Esophagus muscularis mucosa (tissue), 4 donors: ENCODE data around the gene SORBS1. TPM values are rescaled to one million over a fixed set of nuclear protein-coding genes. Genes with fewer than 3 reads are reported as not detected.

Source experiments
- DNase-seq: peaks from one replicate; pipeline ENCODE4 v3.0.0-alpha.2; 2017; ENCODE audit errors: extremely low spot score
- H3K27ac ChIP-seq, 4 donors: fragments of 200-600 bp; sonication (generic); replicated peaks in 1 of 4; 1 replicate in 3 of 4; 2 replicates in 1 of 4; pipeline ENCODE4 v1.5.1; 2016 to 2019; ENCODE audit warnings: mild to moderate bottlenecking in 1 of 4
- H3K27me3 ChIP-seq, 4 donors: fragments of 200-600 bp; sonication (generic); one replicate each; pipeline versions ENCODE4 v1.5.1 to v1.6.0; 2016 to 2019
- H3K36me3 ChIP-seq, 4 donors: fragments of 200-600 bp; sonication (generic); one replicate each; pipeline ENCODE4 v1.5.1; 2016 to 2019
- H3K4me1 ChIP-seq, 4 donors: fragments of 200-600 bp; sonication (generic); one replicate each; pipeline ENCODE4 v1.5.1; 2016 to 2019
- H3K4me3 ChIP-seq, 4 donors: fragments of 200-600 bp; sonication (generic); 1 replicate in 2 of 4; 2 replicates in 2 of 4; pipeline ENCODE4 v1.5.1; 2016 to 2019; ENCODE audit warnings: mild to moderate bottlenecking in 4 of 4, moderate library complexity in 1 of 4
- H3K9me3 ChIP-seq, 4 donors: fragments of 200-600 bp; sonication (generic); 1 replicate in 3 of 4; 2 replicates in 1 of 4; pipeline ENCODE4 v1.5.1; 2016 to 2019
- EP300 ChIP-seq: sonication (generic); formaldehyde crosslinking; IDR thresholded peaks from one replicate; pipeline ENCODE4 v1.6.1; 2017; ENCODE audit warnings: antibody characterized with exemption
- POLR2A ChIP-seq: fragments of 450-650 bp; IDR thresholded peaks from one replicate; pipeline ENCODE4 v1.6.1; 2017; ENCODE audit warnings: antibody characterized with exemption, moderate library complexity, mild to moderate bottlenecking, low read depth
- POLR2AphosphoS5 ChIP-seq, 2 donors: sonication (generic); formaldehyde crosslinking; IDR thresholded peaks; one replicate each; pipeline ENCODE4 v1.6.1; 2017; ENCODE audit warnings: antibody characterized with exemption in 2 of 2
- WGBS: methylation state at CpG from one replicate; pipeline ENCODE4 v1.1.5; 2018; 5-methylcytosine and 5-hydroxymethylcytosine counted together
- intact Hi-C: fragments of 100-400 bp; cut with DNase I; formaldehyde crosslinking; loops from one replicate; pipeline ENCODE4 v1.15.1; 2023
- total RNA-seq, 4 donors: library from RNA; depleted of rRNA; stranded (reverse); fragments of >200 nt; gene quantifications; one replicate each; pipeline versions ENCODE4 v1.1.0 to v1.2.1, GENCODE V29; 2016
- TF ChIP-seq, protein P1 (sequence below), 3 experiments: fragments of 200-600 bp in 2 of 3; fragments of 450-650 bp in 1 of 3; sonication (generic) in 2 of 3; IDR thresholded peaks; one replicate each; pipeline ENCODE4 v1.5.1; 2017 to 2019; ENCODE audit warnings: antibody characterized with exemption in 3 of 3, mild to moderate bottlenecking in 2 of 3, moderate library complexity in 1 of 3

The SORBS1 gene
- total RNA-seq, 4 donors from 2014 or later = 1,569 to 2,231 (median 1,854) TPM

GRCh38 chr10:95475827-95476468 lies 85.2 kb downstream of the SORBS1 start:
- Histone ChIP-seq H3K27me3 (no peaks in the 10 kb centered on the region), H3K27ac (peak overlapping the region; percentile 85 to 97 (median 94)), H3K4me3 (no peak overlapping the region), H3K4me1 (peaks cover 96 to 100% (median 100%) of the 10 kb centered on the region in 4 donors), H3K36me3 (no peaks in the 10 kb centered on the region), H3K9me3 (no peaks in the 10 kb centered on the region)
- no peak for DNase-seq
- 50% methylated on average over 8 of the region's 8 CpGs for WGBS
- intact Hi-C loops = loop anchor here (10.0 kb wide), 1 partner anchor 59 kb away; no protein-coding TSS in a partner anchor
- no peak for TF ChIP-seq POLR2A
- peak in 1 of 2 donors; percentile 10 for TF ChIP-seq POLR2AphosphoS5 (IDR thresholded peaks at IDR 0.05)

- Histone ChIP-seq H3K4me1 (peaks cover 96 to 100% (median 100%) of the 10 kb centered on the region in 4 donors), H3K27me3 (no peaks in the 10 kb centered on the region), H3K27ac (peak overlapping the region; percentile 85 to 97 (median 94)), H3K4me3 (no peak overlapping the region), H3K36me3 (no peaks in the 10 kb centered on the region), H3K9me3 (no peaks in the 10 kb centered on the region)
- TF ChIP-seq, protein P1, sequence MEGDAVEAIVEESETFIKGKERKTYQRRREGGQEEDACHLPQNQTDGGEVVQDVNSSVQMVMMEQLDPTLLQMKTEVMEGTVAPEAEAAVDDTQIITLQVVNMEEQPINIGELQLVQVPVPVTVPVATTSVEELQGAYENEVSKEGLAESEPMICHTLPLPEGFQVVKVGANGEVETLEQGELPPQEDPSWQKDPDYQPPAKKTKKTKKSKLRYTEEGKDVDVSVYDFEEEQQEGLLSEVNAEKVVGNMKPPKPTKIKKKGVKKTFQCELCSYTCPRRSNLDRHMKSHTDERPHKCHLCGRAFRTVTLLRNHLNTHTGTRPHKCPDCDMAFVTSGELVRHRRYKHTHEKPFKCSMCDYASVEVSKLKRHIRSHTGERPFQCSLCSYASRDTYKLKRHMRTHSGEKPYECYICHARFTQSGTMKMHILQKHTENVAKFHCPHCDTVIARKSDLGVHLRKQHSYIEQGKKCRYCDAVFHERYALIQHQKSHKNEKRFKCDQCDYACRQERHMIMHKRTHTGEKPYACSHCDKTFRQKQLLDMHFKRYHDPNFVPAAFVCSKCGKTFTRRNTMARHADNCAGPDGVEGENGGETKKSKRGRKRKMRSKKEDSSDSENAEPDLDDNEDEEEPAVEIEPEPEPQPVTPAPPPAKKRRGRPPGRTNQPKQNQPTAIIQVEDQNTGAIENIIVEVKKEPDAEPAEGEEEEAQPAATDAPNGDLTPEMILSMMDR (IDR thresholded peaks at IDR 0.05) = no peak
- TF ChIP-seq EP300 (no peak), POLR2AphosphoS5 (IDR thresholded peaks at IDR 0.05) (peak in 1 of 2 donors; percentile 13)
- DNase-seq = no peak
- WGBS = 63% methylated on average over 1 of the region's 1 CpG
- intact Hi-C loops = loop anchor here (10.0 kb wide), 1 partner anchor 60 kb away; no protein-coding TSS in a partner anchor
These were observed 86.2 kb downstream of the SORBS1 start for GRCh38 chr10:95475003-95475383.

GRCh38 chr10:95474228-95475002 lies 86.8 kb downstream of the SORBS1 start:
- 26% methylated on average over 7 of the region's 7 CpGs for WGBS
- H3K36me3 ChIP-seq = no peaks in the 10 kb centered on the region
- no peaks in the 10 kb centered on the region for H3K9me3 ChIP-seq
- H3K4me3 ChIP-seq = no peak overlapping the region
- intact Hi-C loops = loop anchor here (10.0 kb wide), 1 partner anchor 60 kb away; no protein-coding TSS in a partner anchor
- TF ChIP-seq, protein P1 (IDR thresholded peaks at IDR 0.05) = peak in 2 of 3 experiments; percentile 18 to 28
- TF ChIP-seq POLR2A = no peak
- TF ChIP-seq EP300 = peak; percentile 99
- peak; percentile 77 to 95 for TF ChIP-seq POLR2AphosphoS5 (IDR thresholded peaks at IDR 0.05)
- no peaks in the 10 kb centered on the region for H3K27me3 ChIP-seq
- peaks cover 96 to 100% (median 100%) of the 10 kb centered on the region in 4 donors for H3K4me1 ChIP-seq
- DNase-seq = no peak
- H3K27ac ChIP-seq = peak overlapping the region; percentile 85 to 97 (median 94)

DNA sequence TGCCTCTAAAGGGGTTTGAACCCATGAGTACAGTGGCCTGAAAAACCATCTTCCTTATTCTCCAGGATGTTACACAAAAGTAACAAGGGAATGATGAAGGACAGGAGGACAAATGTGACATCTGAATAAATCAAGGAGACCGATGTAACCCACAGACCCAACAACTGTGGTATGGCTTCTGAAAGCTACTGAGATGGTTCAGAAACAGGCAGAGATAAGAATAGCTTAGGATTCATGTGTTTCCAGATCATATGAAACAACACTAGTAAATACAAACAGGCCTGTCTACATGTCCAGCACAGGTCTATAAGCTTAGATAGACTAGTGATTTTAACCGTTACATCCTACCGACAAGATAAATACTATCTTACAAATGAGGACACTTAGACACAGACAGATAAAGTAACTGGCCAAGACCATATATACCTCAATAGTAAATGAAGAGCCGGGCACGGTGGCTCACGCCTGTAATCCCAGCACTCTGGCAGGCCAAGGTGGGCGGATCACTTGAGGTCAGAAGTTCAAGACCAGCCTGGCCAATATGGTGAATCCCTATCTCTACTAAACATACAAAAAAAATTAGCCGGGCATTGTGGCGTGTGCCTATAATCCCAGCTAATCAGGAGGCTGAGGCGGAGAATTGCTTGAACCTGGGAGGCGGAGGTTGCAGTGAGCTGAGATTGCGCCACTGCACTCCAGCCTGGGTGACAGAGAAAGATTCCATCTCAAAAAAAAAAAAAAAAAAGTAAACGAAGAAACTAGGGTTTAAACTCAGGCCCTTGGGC lies 88.7 kb downstream of the SORBS1 start:
- Histone ChIP-seq H3K4me3 (peak overlapping the region in 1 of 4 donors; percentile 10), H3K27ac (peak overlapping the region; percentile 85 to 97 (median 94)), H3K27me3 (no peaks in the 10 kb centered on the region), H3K36me3 (no peaks in the 10 kb centered on the region), H3K4me1 (peaks cover 92 to 100% (median 99%) of the 10 kb centered on the region in 4 donors), H3K9me3 (no peaks in the 10 kb centered on the region)
- 75% methylated on average over 13 of the region's 13 CpGs for WGBS
- intact Hi-C loops = loop anchor here (10.0 kb wide), 1 partner anchor 62 kb away; no protein-coding TSS in a partner anchor
- TF ChIP-seq POLR2AphosphoS5 (IDR thresholded peaks at IDR 0.05) (peak in 1 of 2 donors; percentile 49), EP300 (no peak)
- no peak for DNase-seq

GRCh38 chr10:95469676-95470075 lies 91.5 kb downstream of the SORBS1 start:
- peaks cover 87 to 100% (median 98%) of the 10 kb centered on the region in 4 donors for H3K4me1 ChIP-seq
- no peak for DNase-seq
- TF ChIP-seq EP300 (no peak), POLR2A (no peak), POLR2AphosphoS5 (IDR thresholded peaks at IDR 0.05) (no peak)
- TF ChIP-seq, protein P1 (IDR thresholded peaks at IDR 0.05) = no peak
- H3K9me3 ChIP-seq = no peaks in the 10 kb centered on the region
- 66% methylated on average over 5 of the region's 5 CpGs for WGBS
- intact Hi-C loops = loop anchor here (10.0 kb wide), 1 partner anchor 65 kb away; no protein-coding TSS in a partner anchor
- no peaks in the 10 kb centered on the region for H3K27me3 ChIP-seq
- H3K4me3 ChIP-seq = no peak overlapping the region
- no peaks in the 10 kb centered on the region for H3K36me3 ChIP-seq
- H3K27ac ChIP-seq = peak overlapping the region; percentile 85 to 97 (median 94)
